Measurements from ENCODE around the gene GSTT4.
"Not testable (repeated sequence)": the region's sequence is repeated elsewhere in the genome, so short reads cannot be mapped to it uniquely, and the experiment has no call there.

GSTT4 gene

GRCh38 chr22:23952794-23953405 lies 52.4 kb downstream of the GSTT4 start:
- not testable (repeated sequence) for DNase-seq (ENCODE audit: low read depth)

- not testable (repeated sequence) for DNase-seq (ENCODE audit: low read depth)
Observed at GRCh38 chr22:23951383-23951782, 53.9 kb downstream of the GSTT4 start.

GRCh38 chr22:23949764-23950163 lies 55.5 kb downstream of the GSTT4 start:
- not testable (repeated sequence) for DNase-seq (ENCODE audit: low read depth)

Measured in CMK (cell line).